Fibroblast of villous mesenchyme (primary cell): ENCODE measurements around the gene PPY. TPM values are rescaled to one million over a fixed set of nuclear protein-coding genes. Genes with fewer than 3 reads are reported as not detected.
"Not testable (repeated sequence)": the region's sequence is repeated elsewhere in the genome, so short reads cannot be mapped to it uniquely, and the experiment has no call there.

Experiments used
- DNase-seq: peaks from one replicate; pipeline ENCODE4 v3.0.0-alpha.2; 2010; ENCODE audit warnings: low read depth
- H3K4me3 ChIP-seq: 2 replicates; pipeline ENCODE4 v1.5.1; 2011; ENCODE audit warnings: low read depth, mild to moderate bottlenecking, low read length
- total RNA-seq: library from RNA; depleted of rRNA; stranded (reverse); fragments of >200 nt; gene quantifications from 2 replicates; pipeline ENCODE4 v1.2.3, GENCODE V29; 2012
- TF ChIP-seq, protein P1 (sequence below): IDR thresholded peaks from 2 replicates; pipeline ENCODE4 v1.5.1; 2012; ENCODE audit warnings: low read depth, mild to moderate bottlenecking, low read length; ENCODE audit not compliant: insufficient read depth

PPY gene
- total RNA-seq, 1 donor: not detected

DNA sequence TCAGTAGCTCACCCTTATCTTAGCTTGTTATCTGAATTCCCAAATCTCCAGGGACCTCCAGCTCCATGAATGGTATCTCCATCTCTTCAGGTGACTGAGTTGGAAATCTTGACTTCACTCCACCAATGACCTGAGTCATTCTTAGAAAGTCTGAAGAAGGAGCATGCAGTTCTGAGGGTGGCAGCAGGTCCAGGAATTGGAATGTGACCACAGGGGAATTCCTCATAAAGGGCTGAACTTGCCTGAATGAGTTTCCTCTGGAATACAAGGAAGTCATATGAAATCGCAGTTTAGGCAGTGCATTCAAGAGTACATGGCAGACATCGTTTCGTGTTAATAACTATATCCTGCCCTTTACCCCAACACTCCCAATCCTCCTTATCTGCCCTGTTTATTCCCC is 24.0 kb upstream of the PPY start:
- DNase-seq: no peak
- H3K4me3 ChIP-seq: no peak overlapping the region
- TF ChIP-seq, protein P1, sequence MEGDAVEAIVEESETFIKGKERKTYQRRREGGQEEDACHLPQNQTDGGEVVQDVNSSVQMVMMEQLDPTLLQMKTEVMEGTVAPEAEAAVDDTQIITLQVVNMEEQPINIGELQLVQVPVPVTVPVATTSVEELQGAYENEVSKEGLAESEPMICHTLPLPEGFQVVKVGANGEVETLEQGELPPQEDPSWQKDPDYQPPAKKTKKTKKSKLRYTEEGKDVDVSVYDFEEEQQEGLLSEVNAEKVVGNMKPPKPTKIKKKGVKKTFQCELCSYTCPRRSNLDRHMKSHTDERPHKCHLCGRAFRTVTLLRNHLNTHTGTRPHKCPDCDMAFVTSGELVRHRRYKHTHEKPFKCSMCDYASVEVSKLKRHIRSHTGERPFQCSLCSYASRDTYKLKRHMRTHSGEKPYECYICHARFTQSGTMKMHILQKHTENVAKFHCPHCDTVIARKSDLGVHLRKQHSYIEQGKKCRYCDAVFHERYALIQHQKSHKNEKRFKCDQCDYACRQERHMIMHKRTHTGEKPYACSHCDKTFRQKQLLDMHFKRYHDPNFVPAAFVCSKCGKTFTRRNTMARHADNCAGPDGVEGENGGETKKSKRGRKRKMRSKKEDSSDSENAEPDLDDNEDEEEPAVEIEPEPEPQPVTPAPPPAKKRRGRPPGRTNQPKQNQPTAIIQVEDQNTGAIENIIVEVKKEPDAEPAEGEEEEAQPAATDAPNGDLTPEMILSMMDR: no peak

DNA sequence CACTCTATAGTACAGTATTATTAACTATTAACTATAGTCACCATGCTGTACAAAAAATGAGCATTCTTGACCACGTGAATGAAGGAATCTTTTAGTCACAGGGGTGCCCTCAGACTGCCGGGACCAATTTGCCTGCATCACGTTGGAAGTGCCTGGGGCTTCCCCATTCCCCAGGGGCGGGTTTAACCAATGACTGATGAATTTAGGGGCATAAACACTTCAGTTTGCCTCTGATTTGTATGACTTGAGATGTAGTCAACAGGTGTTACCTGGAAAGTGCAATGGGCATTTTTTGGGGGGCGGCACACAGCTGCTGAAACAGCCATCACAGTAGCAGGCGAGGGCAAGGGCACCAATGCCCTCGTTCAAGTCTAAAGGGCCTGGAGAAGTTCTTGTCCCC is 20.2 kb upstream of the PPY start:
- TF ChIP-seq, protein P1: no peak
- no peak for DNase-seq
- no peak overlapping the region for H3K4me3 ChIP-seq

DNA sequence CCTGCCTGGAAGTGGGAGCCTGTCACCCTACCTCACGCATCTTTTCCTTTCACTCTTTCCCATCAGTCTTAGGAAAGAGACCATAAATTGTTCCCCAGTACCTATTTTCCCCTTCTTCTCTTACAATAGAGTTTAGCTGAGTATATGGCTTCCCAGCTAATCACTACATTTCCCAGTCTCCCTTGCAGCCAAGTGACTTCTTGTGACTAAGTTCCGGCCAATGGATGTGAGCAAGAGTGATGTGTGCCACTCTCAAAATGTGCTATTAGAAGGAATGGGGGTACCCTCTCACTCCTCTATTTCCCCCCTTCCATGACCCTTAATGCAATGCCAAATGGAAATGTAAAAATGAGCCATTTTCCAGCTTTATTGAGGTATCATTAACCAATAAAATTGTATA is 19.7 kb upstream of the PPY start:
- DNase-seq: no peak
- no peak overlapping the region for H3K4me3 ChIP-seq
- TF ChIP-seq, protein P1: no peak

DNA sequence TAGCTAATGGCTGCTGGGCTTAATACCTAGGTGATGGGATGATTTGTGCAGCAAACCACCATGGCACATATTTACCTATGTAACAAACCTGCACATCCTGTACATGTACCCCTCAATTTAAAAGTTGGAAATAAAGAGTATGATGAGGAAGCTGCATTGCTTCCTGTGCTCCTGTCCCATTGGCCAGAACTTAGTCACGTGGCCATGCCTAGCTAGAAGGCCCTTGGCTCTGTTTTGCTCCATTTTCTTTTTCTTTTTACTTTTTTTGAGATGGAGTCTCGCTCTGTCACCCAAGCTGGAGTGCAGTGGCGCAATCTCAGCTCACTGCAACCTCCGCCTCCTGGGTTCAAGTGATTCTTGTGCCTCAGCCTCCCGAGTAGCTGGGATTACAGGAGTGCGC is 19.0 kb upstream of the PPY start:
- not testable (repeated sequence) for H3K4me3 ChIP-seq

DNA sequence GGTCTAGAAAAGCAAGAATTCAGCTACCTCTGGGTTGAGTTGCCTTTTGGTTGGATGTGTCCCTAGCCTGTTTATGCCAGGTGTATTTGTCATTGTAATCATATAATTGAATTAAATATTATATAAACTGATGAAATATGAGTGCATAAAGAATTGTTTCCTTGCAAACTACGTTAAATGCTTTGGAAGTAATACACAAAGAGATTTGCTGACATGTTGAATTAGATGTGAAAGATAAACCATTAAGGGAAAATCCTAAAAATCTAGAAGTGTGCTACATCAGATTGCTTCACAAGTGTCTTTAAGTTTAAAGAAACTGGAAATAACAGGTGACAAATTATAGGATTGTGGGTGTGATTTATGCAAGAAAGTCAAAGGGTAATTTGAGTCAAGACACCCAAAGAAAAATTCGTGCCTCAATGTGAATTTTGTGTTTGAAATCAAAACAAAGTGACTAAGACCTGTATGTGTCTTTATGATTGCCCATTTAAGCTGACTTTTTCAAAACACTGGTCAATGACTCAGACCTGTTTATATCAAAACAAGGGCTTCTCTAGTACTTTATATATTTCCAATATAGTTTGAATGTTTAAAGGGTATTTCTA is 16.6 kb upstream of the PPY start:
- peak; percentile 63 for DNase-seq
- no peak overlapping the region for H3K4me3 ChIP-seq
- TF ChIP-seq, protein P1: no peak

More for the DNA sequence above, 19.0 kb upstream of the PPY start:
- not testable (repeated sequence) for DNase-seq

DNA sequence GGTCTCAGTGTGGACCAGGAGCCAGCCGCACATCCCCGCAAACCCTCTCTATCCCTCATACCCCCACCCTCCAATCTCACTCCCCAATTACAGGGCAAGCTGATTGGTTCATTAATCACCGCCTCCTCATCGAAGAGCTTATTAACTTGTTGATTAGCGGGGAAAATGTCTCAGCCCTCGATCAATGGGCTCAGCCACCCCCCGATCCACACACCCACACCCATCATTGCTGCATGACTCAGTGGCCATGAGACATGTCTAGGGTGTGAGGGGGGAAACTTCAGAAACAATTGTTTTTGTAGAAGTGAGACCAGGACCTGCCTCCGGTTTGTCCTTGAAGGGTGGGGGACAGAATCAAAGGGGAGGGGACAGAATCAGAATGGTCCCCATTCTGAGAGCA is 13.9 kb upstream of the PPY start:
- H3K4me3 ChIP-seq: no peak overlapping the region
- DNase-seq: no peak
- TF ChIP-seq, protein P1: no peak

DNA sequence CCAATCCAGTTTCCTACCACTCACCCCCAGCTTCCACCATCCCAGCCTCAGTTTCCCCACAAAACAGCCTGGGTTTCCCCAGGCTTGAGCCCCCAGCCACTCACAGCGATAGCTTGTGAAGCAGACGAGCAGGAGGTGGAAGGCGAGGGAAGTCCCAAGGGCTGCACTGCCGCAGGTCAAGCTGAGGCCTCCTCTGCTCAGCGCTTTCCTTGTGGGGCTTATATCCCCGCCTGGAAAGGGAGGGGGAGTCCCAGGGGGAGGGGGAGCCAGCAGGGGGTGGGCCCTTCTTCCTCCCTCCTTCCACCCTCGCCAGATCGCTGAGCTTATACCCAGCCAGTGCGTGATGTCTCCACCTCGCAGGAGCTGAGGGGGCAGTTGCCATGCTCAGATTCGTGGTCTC is 11.5 kb upstream of the PPY start, which contains the start of gene PYY:
Gene PYY (minus strand): TSS at position 195 of the 400 bp plus-strand sequence. CDS start 457 bp downstream, outside the sequence.
- DNase-seq: no peak
- TF ChIP-seq, protein P1: no peak
- H3K4me3 ChIP-seq: no peak within 1 kb of the TSS
